T-cell (primary cell): ENCODE data around the gene NAGK. TPM values are rescaled to one million over a fixed set of nuclear protein-coding genes. Genes with fewer than 3 reads are reported as not detected.
"Not testable (repeated sequence)": the region's sequence is repeated elsewhere in the genome, so short reads cannot be mapped to it uniquely, and the experiment has no call there.

ENCODE experiments used
- ATAC-seq, 4 experiments: fragments of 200-7000 bp in 3 of 4; fragments of 150-1000 bp in 1 of 4; cut with Tn5 transposase; replicated peaks in 1 of 4; 1 replicate in 3 of 4; 2 replicates in 1 of 4; pipeline ENCODE4 v1.10.0; 2021; ENCODE audit warnings: moderate library complexity in 3 of 4, mild to moderate bottlenecking in 2 of 4, moderate number of reproducible peaks in 1 of 4
- CTCF ChIA-PET, 2 donors: fragments of 300-600 bp; sonication (Branson Sonifier 250); formaldehyde crosslinking; loops; one replicate each; lab custom pipeline; 2022; ENCODE audit warnings: antibody characterized with exemption in 2 of 2; lab: Charles Lee
- POLR2A ChIA-PET, 2 donors: fragments of 300-600 bp; sonication (Branson Sonifier 250); formaldehyde crosslinking; loops; one replicate each; lab custom pipeline; 2022; ENCODE audit warnings: antibody characterized with exemption in 2 of 2; lab: Charles Lee
- DNase-seq, 35 experiments: peaks; one replicate each; pipeline versions ENCODE4 v3.0.0 to v3.0.0-alpha.2; 2013 to 2023
- H3K27ac ChIP-seq: one replicate; pipeline ENCODE4 v1.5.1; 2013; ENCODE audit warnings: low read length
- H3K27me3 ChIP-seq, 2 experiments: replicated peaks in 1 of 2; 1 replicate in 1 of 2; 2 replicates in 1 of 2; pipeline versions ENCODE4 v1.6.1 to v1.7.0; 2013; ENCODE audit warnings: low read length in 1 of 2, mixed read lengths in 1 of 2; ENCODE audit not compliant: control insufficient read depth in 2 of 2, insufficient read depth in 2 of 2; ENCODE audit errors: extremely low read depth in 1 of 2
- H3K36me3 ChIP-seq, 2 donors: 1 replicate in 1 of 2; 2 replicates in 1 of 2; pipeline versions ENCODE4 v1.6.1 to v1.7.0; 2013; ENCODE audit warnings: low read length in 1 of 2; ENCODE audit not compliant: control insufficient read depth in 2 of 2, insufficient read depth in 1 of 2; ENCODE audit errors: extremely low read depth in 1 of 2
- H3K4me1 ChIP-seq, 2 experiments: 1 replicate in 1 of 2; 2 replicates in 1 of 2; pipeline versions ENCODE4 v1.6.1 to v1.7.0; 2013; ENCODE audit warnings: low read length in 2 of 2, mixed read lengths in 1 of 2; ENCODE audit not compliant: insufficient read depth in 2 of 2, control insufficient read depth in 1 of 2; ENCODE audit errors: extremely low read depth in 1 of 2
- H3K4me3 ChIP-seq, 2 donors: 1 replicate in 1 of 2; 2 replicates in 1 of 2; pipeline versions ENCODE4 v1.5.1 to v1.7.0; 2013; ENCODE audit warnings: mild to moderate bottlenecking in 2 of 2, low read length in 1 of 2, moderate library complexity in 1 of 2; ENCODE audit not compliant: control insufficient read depth in 1 of 2; ENCODE audit errors: extremely low read depth in 1 of 2
- H3K9me3 ChIP-seq: 2 replicates; pipeline ENCODE4 v1.7.0; 2013
- H3K27ac Mint-ChIP-seq, 2 donors: one replicate each; pipeline ENCODE4 v1.8.0; 2020 to 2021; ENCODE audit warnings: mild to moderate bottlenecking in 2 of 2, mixed read lengths in 2 of 2
- H3K27me3 Mint-ChIP-seq, 2 donors: one replicate each; pipeline ENCODE4 v1.8.0; 2021 to 2022; ENCODE audit warnings: mixed read lengths in 2 of 2
- H3K36me3 Mint-ChIP-seq: one replicate; pipeline ENCODE4 v1.8.0; 2021; ENCODE audit warnings: mixed read lengths
- H3K4me1 Mint-ChIP-seq, 3 donors: one replicate each; pipeline ENCODE4 v1.8.0; 2020 to 2022; ENCODE audit warnings: mixed read lengths in 3 of 3, mild to moderate bottlenecking in 1 of 3
- H3K4me3 Mint-ChIP-seq, 3 donors: one replicate each; pipeline ENCODE4 v1.8.0; 2020 to 2022; ENCODE audit warnings: mild to moderate bottlenecking in 3 of 3, mixed read lengths in 3 of 3, moderate library complexity in 3 of 3
- H3K9me3 Mint-ChIP-seq, 3 donors: one replicate each; pipeline ENCODE4 v1.8.0; 2020 to 2022; ENCODE audit warnings: mixed read lengths in 3 of 3
- WGBS: methylation state at CpG from one replicate; pipeline ENCODE4 v1.1.5; 2013; ENCODE audit warnings: missing lambda C conversion rate; ENCODE audit not compliant: insufficient coverage; 5-methylcytosine and 5-hydroxymethylcytosine counted together
- total RNA-seq, 35 experiments: library from RNA in 6 of 35; stranded (reverse) in 6 of 35; fragments of 120-200 nt in 1 of 35; gene quantifications; one replicate each; pipeline versions ENCODE4 v1.2.1 to v1.2.4 and lab custom pipeline; 2013 to 2026

The NAGK gene
- total RNA-seq, 5 donors from 2014 or later (not counting 1 experiment from before 2014, with no cell fraction given) = 89.8 to 124 (median 111) TPM

DNA sequence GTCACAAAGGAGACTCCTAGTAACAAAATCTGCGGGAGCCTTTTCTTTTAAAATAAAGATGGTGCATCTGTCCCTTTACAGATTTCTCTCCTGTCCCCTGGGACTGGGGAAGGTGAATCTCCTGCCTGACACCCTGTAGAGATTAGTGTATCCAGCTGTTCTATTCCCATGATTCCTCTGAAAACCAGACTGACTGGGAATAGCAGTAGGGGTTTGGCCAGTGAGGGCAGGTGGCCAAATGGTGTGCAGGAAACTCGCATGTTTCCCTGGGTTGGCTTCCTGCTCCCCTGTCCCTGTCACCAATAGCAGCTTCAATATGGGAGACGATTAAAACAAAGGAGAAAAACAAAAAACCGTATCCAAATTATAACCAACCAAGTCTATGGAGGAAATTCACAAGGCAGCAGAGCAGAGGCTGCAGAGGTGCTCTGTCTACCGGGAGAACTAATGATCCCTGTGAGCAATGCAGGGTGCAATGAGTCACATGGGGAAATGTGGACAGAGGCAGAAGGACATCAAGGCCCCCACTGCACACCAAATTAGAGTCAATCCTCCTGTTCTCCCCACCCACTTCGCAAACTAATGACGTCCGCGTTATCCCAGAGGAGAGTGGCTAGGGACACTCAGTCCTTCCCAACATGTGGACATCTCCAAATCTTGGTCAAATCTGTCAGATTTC lies 17.0 kb downstream of the NAGK start:
- POLR2A ChIA-PET, H3K9me3 Mint-ChIP-seq, DNase-seq, H3K4me3 Mint-ChIP-seq, H3K27me3 ChIP-seq, H3K36me3 Mint-ChIP-seq, H3K36me3 ChIP-seq, H3K4me1 ChIP-seq, CTCF ChIA-PET, H3K27ac Mint-ChIP-seq, H3K4me3 ChIP-seq, ATAC-seq, H3K9me3 ChIP-seq, H3K27ac ChIP-seq: not testable (repeated sequence)
- H3K27me3 Mint-ChIP-seq = peaks cover 13 to 30% of the 10 kb centered on the region in 2 donors
- WGBS = 100% methylated on average over 1 of the region's 9 CpGs
- H3K4me1 Mint-ChIP-seq = peaks cover 9 to 19% (median 16%) of the 10 kb centered on the region in 3 donors

DNA sequence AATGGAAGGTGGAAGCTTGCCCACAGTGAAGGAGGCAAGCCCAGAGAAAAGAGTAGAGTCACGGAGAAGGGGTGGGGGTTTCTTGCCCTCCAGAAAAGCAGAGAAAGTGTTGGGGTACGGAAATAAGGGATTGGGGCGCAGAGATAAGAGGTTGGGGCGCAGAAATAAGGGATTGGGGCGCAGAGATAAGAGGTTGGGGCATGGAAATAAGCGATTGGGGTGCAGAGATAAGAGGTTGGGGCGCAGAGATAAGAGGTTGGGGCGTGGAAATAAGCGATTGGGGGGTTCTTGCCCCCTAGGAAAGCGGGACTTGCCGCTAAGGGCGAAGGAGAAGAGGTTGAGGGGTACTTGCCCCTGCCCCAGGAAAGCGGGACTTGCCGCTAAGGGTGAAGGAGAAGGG lies 21.0 kb downstream of the NAGK start:
- not testable (repeated sequence) for H3K4me3 Mint-ChIP-seq, H3K4me1 ChIP-seq
- 77% methylated on average over 13 of the region's 14 CpGs for WGBS

DNA sequence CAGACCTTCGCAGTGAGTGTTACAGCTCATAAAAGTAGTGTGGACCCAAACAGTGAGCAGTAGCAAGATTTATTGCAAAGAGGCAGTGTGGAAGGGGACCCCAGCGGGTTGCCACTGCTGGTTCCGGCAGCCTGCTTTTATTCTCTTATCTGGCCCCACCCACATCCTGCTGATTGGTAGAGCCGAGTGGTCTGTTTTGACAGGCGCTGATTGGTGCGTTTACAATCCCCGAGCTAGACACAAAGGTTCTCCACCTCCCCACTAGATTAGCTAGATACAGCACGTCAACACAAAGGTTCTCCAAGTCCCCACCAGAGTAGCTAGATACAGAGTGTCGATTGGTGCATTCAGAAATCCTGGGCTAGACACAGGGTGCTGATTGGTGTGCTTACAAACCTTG lies 23.4 kb downstream of the NAGK start:
- H3K36me3 ChIP-seq, H3K27ac ChIP-seq, POLR2A ChIA-PET, H3K9me3 ChIP-seq, ATAC-seq, H3K4me1 ChIP-seq, H3K9me3 Mint-ChIP-seq, H3K4me1 Mint-ChIP-seq, H3K36me3 Mint-ChIP-seq, H3K4me3 ChIP-seq, CTCF ChIA-PET, DNase-seq, H3K4me3 Mint-ChIP-seq, H3K27ac Mint-ChIP-seq, H3K27me3 ChIP-seq: not testable (repeated sequence)
- 83% methylated on average over 5 of the region's 9 CpGs for WGBS
- H3K27me3 Mint-ChIP-seq = peaks cover 13 to 26% of the 10 kb centered on the region in 2 donors

More for the DNA sequence above, 21.0 kb downstream of the NAGK start:
- H3K27ac Mint-ChIP-seq, H3K9me3 ChIP-seq, POLR2A ChIA-PET, DNase-seq, H3K27me3 ChIP-seq, H3K9me3 Mint-ChIP-seq, H3K27ac ChIP-seq, H3K4me1 Mint-ChIP-seq, CTCF ChIA-PET, H3K4me3 ChIP-seq, H3K36me3 ChIP-seq, H3K36me3 Mint-ChIP-seq, ATAC-seq: not testable (repeated sequence)
- peaks cover 13 to 30% of the 10 kb centered on the region in 2 donors for H3K27me3 Mint-ChIP-seq

DNA sequence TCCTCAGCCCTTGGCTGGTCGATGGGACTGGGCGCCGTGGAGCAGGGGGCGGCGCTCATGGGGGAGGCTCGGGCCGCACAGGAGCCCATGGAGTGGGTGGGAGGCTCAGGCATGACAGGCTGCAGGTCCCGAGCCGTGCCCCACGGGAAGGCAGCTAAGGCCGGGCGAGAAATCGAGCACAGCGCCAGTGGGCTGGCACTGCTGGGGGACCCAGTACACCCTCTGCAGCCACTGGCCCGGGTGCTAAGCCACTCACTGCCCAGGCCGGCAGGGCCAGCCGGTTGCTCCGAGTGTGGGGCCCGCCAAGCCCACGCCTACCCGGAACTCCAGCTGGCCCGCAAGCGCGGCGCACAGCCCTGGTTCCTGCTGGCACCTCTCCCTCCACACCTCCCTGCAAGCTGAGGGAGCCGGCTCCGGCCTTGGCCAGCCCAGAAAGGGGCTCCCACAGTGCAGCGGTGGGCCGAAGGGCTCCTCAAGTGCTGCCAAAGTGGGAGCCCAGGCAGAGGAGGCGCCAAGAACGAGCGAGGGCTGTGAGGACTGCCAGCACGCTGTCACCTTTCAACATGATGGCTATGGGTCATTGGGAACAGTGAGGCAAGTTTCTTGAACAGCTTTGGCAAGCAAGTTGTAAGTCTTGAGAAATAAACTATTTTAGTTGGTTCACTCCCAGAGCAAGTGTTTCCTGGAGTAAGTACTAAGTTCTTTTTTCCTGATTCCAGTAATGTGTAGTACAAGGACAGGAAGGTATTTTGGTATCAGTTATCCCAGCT lies 24.2 kb downstream of the NAGK start:
- ATAC-seq, H3K4me1 Mint-ChIP-seq, H3K27ac ChIP-seq, DNase-seq, H3K9me3 ChIP-seq, H3K36me3 Mint-ChIP-seq, H3K4me3 ChIP-seq, POLR2A ChIA-PET, H3K27ac Mint-ChIP-seq, CTCF ChIA-PET, H3K9me3 Mint-ChIP-seq, H3K4me1 ChIP-seq, H3K36me3 ChIP-seq, H3K4me3 Mint-ChIP-seq, H3K27me3 ChIP-seq: not testable (repeated sequence)
- H3K27me3 Mint-ChIP-seq = peaks cover 9 to 24% of the 10 kb centered on the region in 2 donors
- WGBS = 92% methylated on average over 29 of the region's 33 CpGs

DNA sequence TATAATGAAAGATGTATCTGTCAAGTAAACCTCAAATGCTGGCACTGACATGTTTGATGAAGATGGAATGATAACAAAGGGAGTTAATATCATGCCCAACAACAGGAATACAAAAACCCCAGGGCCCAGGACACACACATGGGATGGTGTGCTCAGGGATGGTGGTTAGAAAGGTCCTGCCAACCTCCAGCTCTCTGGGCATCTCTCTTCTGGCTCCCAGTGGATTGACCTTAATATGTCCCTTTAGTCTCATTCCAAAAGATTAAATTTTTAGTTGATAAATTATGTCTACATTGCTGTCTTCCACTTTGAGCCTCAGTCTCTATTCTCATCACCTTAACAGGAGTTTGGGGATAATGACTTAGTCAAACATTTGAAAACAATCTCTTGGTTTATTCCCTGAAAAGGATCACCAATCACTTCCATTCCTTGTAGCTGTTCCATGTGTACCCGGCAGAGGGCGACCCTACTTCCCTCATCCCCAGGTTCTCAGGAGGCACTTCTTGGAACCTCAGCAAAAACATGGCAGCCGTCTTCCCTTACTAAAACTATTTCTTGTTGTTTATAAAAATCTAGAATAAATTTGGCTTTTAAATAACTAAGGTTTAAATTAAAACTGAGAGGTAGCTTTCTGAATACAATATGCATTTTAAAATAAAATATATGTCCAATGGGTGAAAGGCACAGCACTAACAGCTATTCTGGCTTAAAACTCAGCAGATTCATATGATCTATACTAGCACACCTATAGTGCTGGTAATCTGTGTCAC lies 31.9 kb downstream of the NAGK start:
- no peaks in the 10 kb centered on the region for H3K27me3 ChIP-seq
- ATAC-seq (peak; percentile 45 to 64 (median 58)), DNase-seq (peak in 25 of 35 experiments; percentile 6 to 63 (median 22))
- peaks cover 0 to 2% (median 2%) of the 10 kb centered on the region in 3 donors for H3K9me3 Mint-ChIP-seq
- H3K4me1 Mint-ChIP-seq = peaks cover 0 to 6% (median 2%) of the 10 kb centered on the region in 3 donors
- H3K36me3 Mint-ChIP-seq = no peaks in the 10 kb centered on the region
- POLR2A ChIA-PET = interaction anchor here in 1 of 2 donors (0.6 kb wide), 1 partner anchor 17 kb away, joined by 5 read pairs; no protein-coding TSS in a partner anchor
- no peaks in the 10 kb centered on the region for H3K9me3 ChIP-seq
- H3K4me3 ChIP-seq = no peak overlapping the region
- no peaks in the 10 kb centered on the region for H3K4me1 ChIP-seq
- no peak overlapping the region for H3K4me3 Mint-ChIP-seq
- H3K36me3 ChIP-seq = no peaks in the 10 kb centered on the region
- H3K27ac ChIP-seq = no peak overlapping the region
- no peak overlapping the region for H3K27ac Mint-ChIP-seq
- no CpG with 5 or more reads among the region's 3 CpGs for WGBS
- peaks cover 0 to 9% of the 10 kb centered on the region in 2 donors for H3K27me3 Mint-ChIP-seq
- CTCF ChIA-PET = interaction anchor here (0.6 to 2.3 kb wide), 6 partner anchors 10 to 216 kb away, joined by 3 to 9 read pairs (median 4); partner anchors contain the start of gene NAGK (in 1 of the 2)

DNA sequence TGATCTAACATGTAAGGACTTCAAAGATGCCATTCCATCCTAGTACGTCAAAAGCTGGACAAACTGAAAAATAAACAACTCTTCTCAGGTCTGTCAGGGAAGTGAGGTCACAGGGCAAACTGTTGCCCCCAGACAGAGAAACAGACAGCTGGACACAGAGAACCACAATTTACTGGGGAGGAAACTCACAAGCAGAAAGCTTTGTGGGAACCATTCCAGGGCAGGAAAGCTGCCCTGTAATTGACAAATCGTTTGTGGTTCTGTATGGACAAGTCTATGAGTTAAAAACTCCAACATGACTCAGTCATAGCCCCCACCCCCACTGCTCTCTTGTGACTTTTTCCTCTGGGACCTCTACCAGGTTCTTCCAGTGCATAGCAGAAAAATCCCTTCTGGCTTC lies 33.2 kb downstream of the NAGK start:
- DNase-seq (no peak), ATAC-seq (no peak)
- peaks cover 0 to 6% (median 2%) of the 10 kb centered on the region in 3 donors for H3K4me1 Mint-ChIP-seq
- H3K4me3 Mint-ChIP-seq = no peak overlapping the region
- ChIA-PET POLR2A (no interaction called here), CTCF (interaction anchor here in 1 of 2 donors (2.3 kb wide), 1 partner anchor 30 kb away, joined by 9 read pairs; no protein-coding TSS in a partner anchor)
- Histone ChIP-seq H3K9me3 (no peaks in the 10 kb centered on the region), H3K27me3 (no peaks in the 10 kb centered on the region), H3K27ac (no peak overlapping the region), H3K4me3 (no peak overlapping the region), H3K4me1 (no peaks in the 10 kb centered on the region), H3K36me3 (no peaks in the 10 kb centered on the region)
- H3K9me3 Mint-ChIP-seq = peaks cover 0 to 4% (median 3%) of the 10 kb centered on the region in 3 donors
- H3K27me3 Mint-ChIP-seq = peaks cover 0 to 9% of the 10 kb centered on the region in 2 donors
- H3K36me3 Mint-ChIP-seq = no peaks in the 10 kb centered on the region
- WGBS = 33% methylated on average over 1 of the region's 2 CpGs
- H3K27ac Mint-ChIP-seq = no peak overlapping the region
